HEK293 (cell line): Measurements from ENCODE around the gene ZNF70.

Experiments
- EGR2 ChIP-seq: fragments of 450-650 bp; formaldehyde crosslinking; IDR thresholded peaks from 2 replicates; pipeline ENCODE4 v1.5.1; 2016; ENCODE audit warnings: low read depth, missing biosample characterization, missing genetic modification characterization
- KLF16 ChIP-seq: fragments of 450-650 bp; formaldehyde crosslinking; IDR thresholded peaks from 2 replicates; pipeline ENCODE4 v1.5.1; 2017; ENCODE audit warnings: missing biosample characterization, missing genetic modification characterization
- KLF8 ChIP-seq: fragments of 450-650 bp; formaldehyde crosslinking; IDR thresholded peaks from 2 replicates; pipeline ENCODE4 v1.5.1; 2016; ENCODE audit warnings: missing biosample characterization, missing genetic modification characterization
- SALL2 ChIP-seq: fragments of 450-650 bp; formaldehyde crosslinking; IDR thresholded peaks from 2 replicates; pipeline ENCODE4 v1.5.0; 2017; ENCODE audit warnings: missing biosample characterization, mild to moderate bottlenecking, missing genetic modification characterization, borderline replicate concordance
- YY2 ChIP-seq: fragments of 450-650 bp; formaldehyde crosslinking; IDR thresholded peaks from 2 replicates; pipeline ENCODE4 v1.5.1; 2016; ENCODE audit warnings: missing biosample characterization, missing genetic modification characterization
- ZBTB17 ChIP-seq: fragments of 450-650 bp; formaldehyde crosslinking; IDR thresholded peaks from 2 replicates; pipeline ENCODE4 v1.5.1; 2016; ENCODE audit warnings: missing biosample characterization, missing genetic modification characterization
- ZBTB20 ChIP-seq: fragments of 450-650 bp; formaldehyde crosslinking; IDR thresholded peaks from 2 replicates; pipeline ENCODE4 v1.5.1; 2016; ENCODE audit warnings: missing biosample characterization, missing genetic modification characterization
- ZBTB21 ChIP-seq: fragments of 450-650 bp; formaldehyde crosslinking; IDR thresholded peaks from 2 replicates; pipeline ENCODE4 v1.5.1; 2017; ENCODE audit warnings: missing biosample characterization, missing genetic modification characterization
- ZEB2 ChIP-seq: fragments of 450-650 bp; formaldehyde crosslinking; IDR thresholded peaks from 2 replicates; pipeline ENCODE4 v1.5.1; 2016; ENCODE audit warnings: missing biosample characterization, missing genetic modification characterization
- ZFP37 ChIP-seq: fragments of 450-650 bp; formaldehyde crosslinking; IDR thresholded peaks from 2 replicates; pipeline ENCODE4 v1.5.1; 2016; ENCODE audit warnings: missing biosample characterization, missing genetic modification characterization
- ZNF169 ChIP-seq: fragments of 450-650 bp; formaldehyde crosslinking; IDR thresholded peaks from 2 replicates; pipeline ENCODE4 v1.5.1; 2016; ENCODE audit warnings: missing biosample characterization, missing genetic modification characterization
- ZNF239 ChIP-seq: fragments of 450-650 bp; formaldehyde crosslinking; IDR thresholded peaks from 2 replicates; pipeline ENCODE4 v1.5.1; 2016; ENCODE audit warnings: missing biosample characterization, missing genetic modification characterization
- ZNF302 ChIP-seq: fragments of 450-650 bp; formaldehyde crosslinking; IDR thresholded peaks from 2 replicates; pipeline ENCODE4 v1.5.1; 2016; ENCODE audit warnings: missing biosample characterization, missing genetic modification characterization, low read depth
- ZNF311 ChIP-seq: fragments of 450-650 bp; formaldehyde crosslinking; IDR thresholded peaks from 2 replicates; pipeline ENCODE4 v1.5.1; 2017; ENCODE audit warnings: missing biosample characterization, missing genetic modification characterization, borderline replicate concordance
- ZNF335 ChIP-seq: fragments of 450-650 bp; formaldehyde crosslinking; conservative IDR thresholded peaks from 2 replicates; pipeline ENCODE4 v1.5.1; 2016; ENCODE audit warnings: missing biosample characterization, missing genetic modification characterization
- ZNF341 ChIP-seq: fragments of 450-650 bp; formaldehyde crosslinking; IDR thresholded peaks from 2 replicates; pipeline ENCODE4; 2016; ENCODE audit warnings: low read depth, missing biosample characterization, missing genetic modification characterization
- ZNF473 ChIP-seq: fragments of 450-650 bp; formaldehyde crosslinking; IDR thresholded peaks from 2 replicates; pipeline ENCODE4 v1.5.1; 2017; ENCODE audit warnings: missing biosample characterization, missing genetic modification characterization
- ZNF571 ChIP-seq: fragments of 450-650 bp; formaldehyde crosslinking; IDR thresholded peaks from 2 replicates; pipeline ENCODE4 v1.5.0; 2017; ENCODE audit warnings: missing biosample characterization, missing genetic modification characterization
- ZNF629 ChIP-seq: fragments of 450-650 bp; formaldehyde crosslinking; IDR thresholded peaks from 2 replicates; pipeline ENCODE4 v1.5.1; 2017; ENCODE audit warnings: missing biosample characterization, missing genetic modification characterization
- ZNF658 ChIP-seq: fragments of 450-650 bp; formaldehyde crosslinking; IDR thresholded peaks from 2 replicates; pipeline ENCODE4; 2016; ENCODE audit warnings: missing biosample characterization, missing genetic modification characterization
- ZNF707 ChIP-seq: fragments of 450-650 bp; formaldehyde crosslinking; IDR thresholded peaks from 2 replicates; pipeline ENCODE4 v1.5.1; 2016; ENCODE audit warnings: missing biosample characterization, missing genetic modification characterization
- TF ChIP-seq, protein P1 (sequence below): fragments of 450-650 bp; formaldehyde crosslinking; IDR thresholded peaks from 2 replicates; pipeline ENCODE4 v1.5.0; 2017; ENCODE audit warnings: missing biosample characterization, missing genetic modification characterization, borderline replicate concordance
- TF ChIP-seq, protein P2 (sequence below): fragments of 450-650 bp; formaldehyde crosslinking; IDR thresholded peaks from 2 replicates; pipeline ENCODE4 v1.5.1; 2016; ENCODE audit warnings: missing biosample characterization, missing genetic modification characterization
- TF ChIP-seq, protein P3 (sequence below): fragments of 450-650 bp; formaldehyde crosslinking; IDR thresholded peaks from 2 replicates; pipeline ENCODE4 v1.5.1; 2016; ENCODE audit warnings: missing biosample characterization, missing genetic modification characterization
- TF ChIP-seq, protein P4 (sequence below): fragments of 450-650 bp; formaldehyde crosslinking; IDR thresholded peaks from 2 replicates; pipeline ENCODE4 v1.5.1; 2016; ENCODE audit warnings: missing biosample characterization, missing genetic modification characterization
- TF ChIP-seq, protein P5 (sequence below): fragments of 450-650 bp; formaldehyde crosslinking; IDR thresholded peaks from 2 replicates; pipeline ENCODE4 v1.5.1; 2016; ENCODE audit warnings: missing biosample characterization, missing genetic modification characterization
- TF ChIP-seq, protein P6 (sequence below): fragments of 450-650 bp; formaldehyde crosslinking; IDR thresholded peaks from 2 replicates; pipeline ENCODE4 v1.5.1; 2017; ENCODE audit warnings: missing biosample characterization, missing genetic modification characterization

ZNF70 gene

DNA sequence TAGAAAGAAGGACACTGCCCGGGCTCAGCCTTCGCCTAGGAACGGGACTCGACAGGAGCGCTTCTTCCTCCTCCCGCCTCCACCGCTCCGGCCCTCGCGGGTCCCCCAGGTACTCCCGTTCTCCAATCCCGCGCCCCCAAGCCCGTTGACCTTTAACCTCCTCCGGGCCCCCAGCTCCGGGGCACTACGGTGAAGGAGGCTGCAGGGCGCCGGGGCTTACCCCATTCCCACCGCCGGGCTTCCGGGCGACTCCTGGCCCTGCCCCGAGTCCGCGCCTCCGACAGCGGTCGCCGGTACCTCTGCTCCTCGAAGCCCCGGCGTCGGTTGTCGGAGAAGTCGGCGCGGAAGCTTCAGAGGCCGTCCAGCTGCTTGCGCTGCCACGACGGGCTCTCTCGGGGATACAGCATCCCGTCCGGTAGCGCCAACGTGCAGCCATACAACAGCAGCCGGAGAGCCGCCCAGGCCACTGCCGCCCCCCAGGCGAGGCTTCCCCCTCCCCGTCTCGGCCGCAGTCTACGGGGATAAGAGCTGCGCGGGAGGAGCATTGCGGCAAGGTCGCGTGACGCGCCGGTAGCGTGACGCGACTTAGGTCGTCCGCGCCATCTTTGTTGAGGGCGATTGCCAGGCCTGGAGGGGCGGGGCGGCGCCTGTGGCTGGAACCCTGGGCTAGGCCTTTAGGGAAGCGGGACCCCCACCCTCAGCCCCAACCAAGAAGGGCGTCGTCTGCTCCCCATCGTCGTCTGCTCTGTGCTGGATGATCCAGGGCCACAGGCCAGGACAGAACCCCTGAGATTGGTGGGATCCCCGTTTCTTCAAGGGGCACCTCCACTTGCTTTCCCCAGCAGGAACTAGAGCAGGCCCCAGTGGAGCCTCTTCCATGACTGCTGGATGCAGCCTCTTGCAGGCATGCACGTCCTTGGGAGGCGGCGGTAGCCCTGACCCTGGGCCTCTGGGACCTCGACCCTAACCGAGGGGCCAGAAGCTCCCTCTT lies 33.8 kb downstream of the ZNF70 start (continued):
- TF ChIP-seq ZNF658: no peak
- peak; percentile 73 for TF ChIP-seq YY2
- peak; percentile 89 for TF ChIP-seq ZEB2
- TF ChIP-seq ZNF707 (tag by site-specific recombination): no peak
- TF ChIP-seq, protein P1, sequence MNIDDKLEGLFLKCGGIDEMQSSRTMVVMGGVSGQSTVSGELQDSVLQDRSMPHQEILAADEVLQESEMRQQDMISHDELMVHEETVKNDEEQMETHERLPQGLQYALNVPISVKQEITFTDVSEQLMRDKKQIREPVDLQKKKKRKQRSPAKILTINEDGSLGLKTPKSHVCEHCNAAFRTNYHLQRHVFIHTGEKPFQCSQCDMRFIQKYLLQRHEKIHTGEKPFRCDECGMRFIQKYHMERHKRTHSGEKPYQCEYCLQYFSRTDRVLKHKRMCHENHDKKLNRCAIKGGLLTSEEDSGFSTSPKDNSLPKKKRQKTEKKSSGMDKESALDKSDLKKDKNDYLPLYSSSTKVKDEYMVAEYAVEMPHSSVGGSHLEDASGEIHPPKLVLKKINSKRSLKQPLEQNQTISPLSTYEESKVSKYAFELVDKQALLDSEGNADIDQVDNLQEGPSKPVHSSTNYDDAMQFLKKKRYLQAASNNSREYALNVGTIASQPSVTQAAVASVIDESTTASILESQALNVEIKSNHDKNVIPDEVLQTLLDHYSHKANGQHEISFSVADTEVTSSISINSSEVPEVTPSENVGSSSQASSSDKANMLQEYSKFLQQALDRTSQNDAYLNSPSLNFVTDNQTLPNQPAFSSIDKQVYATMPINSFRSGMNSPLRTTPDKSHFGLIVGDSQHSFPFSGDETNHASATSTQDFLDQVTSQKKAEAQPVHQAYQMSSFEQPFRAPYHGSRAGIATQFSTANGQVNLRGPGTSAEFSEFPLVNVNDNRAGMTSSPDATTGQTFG: no peak
- TF ChIP-seq KLF8: peak; percentile 88
- TF ChIP-seq ZNF629 (tag by site-specific recombination): peak; percentile 97
- TF ChIP-seq, protein P2, sequence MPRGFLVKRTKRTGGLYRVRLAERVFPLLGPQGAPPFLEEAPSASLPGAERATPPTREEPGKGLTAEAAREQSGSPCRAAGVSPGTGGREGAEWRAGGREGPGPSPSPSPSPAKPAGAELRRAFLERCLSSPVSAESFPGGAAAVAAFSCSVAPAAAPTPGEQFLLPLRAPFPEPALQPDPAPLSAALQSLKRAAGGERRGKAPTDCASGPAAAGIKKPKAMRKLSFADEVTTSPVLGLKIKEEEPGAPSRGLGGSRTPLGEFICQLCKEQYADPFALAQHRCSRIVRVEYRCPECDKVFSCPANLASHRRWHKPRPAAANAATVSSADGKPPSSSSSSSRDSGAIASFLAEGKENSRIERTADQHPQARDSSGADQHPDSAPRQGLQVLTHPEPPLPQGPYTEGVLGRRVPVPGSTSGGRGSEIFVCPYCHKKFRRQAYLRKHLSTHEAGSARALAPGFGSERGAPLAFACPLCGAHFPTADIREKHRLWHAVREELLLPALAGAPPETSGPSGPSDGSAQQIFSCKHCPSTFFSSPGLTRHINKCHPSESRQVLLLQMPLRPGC (tag by site-specific recombination): peak; percentile 89
- TF ChIP-seq ZNF311 (tag by site-specific recombination): no peak
- TF ChIP-seq KLF16 (tag by site-specific recombination): peak; percentile 93
- TF ChIP-seq ZNF302 (tag by site-specific recombination): no peak
- TF ChIP-seq, protein P3, sequence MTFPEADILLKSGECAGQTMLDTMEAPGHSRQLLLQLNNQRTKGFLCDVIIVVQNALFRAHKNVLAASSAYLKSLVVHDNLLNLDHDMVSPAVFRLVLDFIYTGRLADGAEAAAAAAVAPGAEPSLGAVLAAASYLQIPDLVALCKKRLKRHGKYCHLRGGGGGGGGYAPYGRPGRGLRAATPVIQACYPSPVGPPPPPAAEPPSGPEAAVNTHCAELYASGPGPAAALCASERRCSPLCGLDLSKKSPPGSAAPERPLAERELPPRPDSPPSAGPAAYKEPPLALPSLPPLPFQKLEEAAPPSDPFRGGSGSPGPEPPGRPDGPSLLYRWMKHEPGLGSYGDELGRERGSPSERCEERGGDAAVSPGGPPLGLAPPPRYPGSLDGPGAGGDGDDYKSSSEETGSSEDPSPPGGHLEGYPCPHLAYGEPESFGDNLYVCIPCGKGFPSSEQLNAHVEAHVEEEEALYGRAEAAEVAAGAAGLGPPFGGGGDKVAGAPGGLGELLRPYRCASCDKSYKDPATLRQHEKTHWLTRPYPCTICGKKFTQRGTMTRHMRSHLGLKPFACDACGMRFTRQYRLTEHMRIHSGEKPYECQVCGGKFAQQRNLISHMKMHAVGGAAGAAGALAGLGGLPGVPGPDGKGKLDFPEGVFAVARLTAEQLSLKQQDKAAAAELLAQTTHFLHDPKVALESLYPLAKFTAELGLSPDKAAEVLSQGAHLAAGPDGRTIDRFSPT: no peak
- peak; percentile 92 for TF ChIP-seq ZBTB21 (tag by site-specific recombination)
- peak; percentile 85 for TF ChIP-seq ZNF341 (tag by site-specific recombination)
- no peak for TF ChIP-seq ZNF169 (tag by site-specific recombination)
- TF ChIP-seq EGR2 (tag by site-specific recombination): peak; percentile 70; the same call in 1 of the 2 replicates
- TF ChIP-seq ZBTB17 (tag by site-specific recombination): peak; percentile 92
- peak; percentile 94 for TF ChIP-seq ZBTB20 (tag by site-specific recombination)
- TF ChIP-seq, protein P4, sequence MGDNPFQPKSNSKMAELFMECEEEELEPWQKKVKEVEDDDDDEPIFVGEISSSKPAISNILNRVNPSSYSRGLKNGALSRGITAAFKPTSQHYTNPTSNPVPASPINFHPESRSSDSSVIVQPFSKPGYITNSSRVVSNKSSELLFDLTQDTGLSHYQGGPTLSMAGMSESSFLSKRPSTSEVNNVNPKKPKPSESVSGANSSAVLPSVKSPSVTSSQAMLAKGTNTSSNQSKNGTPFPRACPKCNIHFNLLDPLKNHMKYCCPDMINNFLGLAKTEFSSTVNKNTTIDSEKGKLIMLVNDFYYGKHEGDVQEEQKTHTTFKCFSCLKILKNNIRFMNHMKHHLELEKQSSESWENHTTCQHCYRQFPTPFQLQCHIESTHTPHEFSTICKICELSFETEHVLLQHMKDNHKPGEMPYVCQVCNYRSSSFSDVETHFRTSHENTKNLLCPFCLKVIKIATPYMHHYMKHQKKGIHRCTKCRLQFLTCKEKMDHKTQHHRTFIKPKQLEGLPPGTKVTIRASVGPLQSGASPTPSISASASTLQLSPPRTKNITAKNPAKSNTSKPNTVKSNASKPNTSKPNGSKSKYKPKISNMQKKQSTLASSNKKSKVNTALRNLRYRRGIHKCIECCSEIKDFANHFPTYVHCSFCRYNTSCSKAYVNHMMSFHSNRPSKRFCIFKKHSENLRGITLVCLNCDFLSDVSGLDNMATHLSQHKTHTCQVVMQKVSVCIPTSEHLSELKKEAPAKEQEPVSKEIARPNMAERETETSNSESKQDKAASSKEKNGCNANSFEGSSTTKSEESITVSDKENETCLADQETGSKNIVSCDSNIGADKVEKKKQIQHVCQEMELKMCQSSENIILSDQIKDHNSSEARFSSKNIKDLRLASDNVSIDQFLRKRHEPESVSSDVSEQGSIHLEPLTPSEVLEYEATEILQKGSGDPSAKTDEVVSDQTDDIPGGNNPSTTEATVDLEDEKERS (tag by site-specific recombination): 0 out of 2 replicates have a peak, but pooled peaks have one; percentile 7
- TF ChIP-seq ZNF571 (tag by site-specific recombination): no peak
- no peak for TF ChIP-seq SALL2 (tag by site-specific recombination)
- peak; percentile 85 for TF ChIP-seq ZNF335 (tag by site-specific recombination)
- no peak for TF ChIP-seq ZNF473 (tag by site-specific recombination)
- TF ChIP-seq, protein P5, sequence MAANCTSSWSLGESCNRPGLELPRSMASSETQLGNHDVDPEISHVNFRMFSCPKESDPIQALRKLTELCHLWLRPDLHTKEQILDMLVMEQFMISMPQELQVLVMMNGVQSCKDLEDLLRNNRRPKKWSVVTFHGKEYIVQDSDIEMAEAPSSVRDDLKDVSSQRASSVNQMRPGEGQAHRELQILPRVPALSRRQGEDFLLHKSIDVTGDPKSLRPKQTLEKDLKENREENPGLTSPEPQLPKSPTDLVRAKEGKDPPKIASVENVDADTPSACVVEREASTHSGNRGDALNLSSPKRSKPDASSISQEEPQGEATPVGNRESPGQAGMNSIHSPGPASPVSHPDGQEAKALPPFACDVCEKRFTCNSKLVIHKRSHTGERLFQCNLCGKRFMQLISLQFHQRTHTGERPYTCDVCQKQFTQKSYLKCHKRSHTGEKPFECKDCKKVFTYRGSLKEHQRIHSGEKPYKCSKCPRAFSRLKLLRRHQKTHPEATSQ: 0 out of 2 replicates have a peak, but pooled peaks have one; percentile 68
- 0 out of 2 replicates have a peak, but pooled peaks have one; percentile 83 for TF ChIP-seq ZFP37
- TF ChIP-seq, protein P6, sequence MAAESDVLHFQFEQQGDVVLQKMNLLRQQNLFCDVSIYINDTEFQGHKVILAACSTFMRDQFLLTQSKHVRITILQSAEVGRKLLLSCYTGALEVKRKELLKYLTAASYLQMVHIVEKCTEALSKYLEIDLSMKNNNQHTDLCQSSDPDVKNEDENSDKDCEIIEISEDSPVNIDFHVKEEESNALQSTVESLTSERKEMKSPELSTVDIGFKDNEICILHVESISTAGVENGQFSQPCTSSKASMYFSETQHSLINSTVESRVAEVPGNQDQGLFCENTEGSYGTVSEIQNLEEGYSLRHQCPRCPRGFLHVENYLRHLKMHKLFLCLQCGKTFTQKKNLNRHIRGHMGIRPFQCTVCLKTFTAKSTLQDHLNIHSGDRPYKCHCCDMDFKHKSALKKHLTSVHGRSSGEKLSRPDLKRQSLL (tag by site-specific recombination): no peak
- no peak for TF ChIP-seq ZNF239 (tag by site-specific recombination)
